ENCODE results near the gene DMPK.

DMPK gene

DNA sequence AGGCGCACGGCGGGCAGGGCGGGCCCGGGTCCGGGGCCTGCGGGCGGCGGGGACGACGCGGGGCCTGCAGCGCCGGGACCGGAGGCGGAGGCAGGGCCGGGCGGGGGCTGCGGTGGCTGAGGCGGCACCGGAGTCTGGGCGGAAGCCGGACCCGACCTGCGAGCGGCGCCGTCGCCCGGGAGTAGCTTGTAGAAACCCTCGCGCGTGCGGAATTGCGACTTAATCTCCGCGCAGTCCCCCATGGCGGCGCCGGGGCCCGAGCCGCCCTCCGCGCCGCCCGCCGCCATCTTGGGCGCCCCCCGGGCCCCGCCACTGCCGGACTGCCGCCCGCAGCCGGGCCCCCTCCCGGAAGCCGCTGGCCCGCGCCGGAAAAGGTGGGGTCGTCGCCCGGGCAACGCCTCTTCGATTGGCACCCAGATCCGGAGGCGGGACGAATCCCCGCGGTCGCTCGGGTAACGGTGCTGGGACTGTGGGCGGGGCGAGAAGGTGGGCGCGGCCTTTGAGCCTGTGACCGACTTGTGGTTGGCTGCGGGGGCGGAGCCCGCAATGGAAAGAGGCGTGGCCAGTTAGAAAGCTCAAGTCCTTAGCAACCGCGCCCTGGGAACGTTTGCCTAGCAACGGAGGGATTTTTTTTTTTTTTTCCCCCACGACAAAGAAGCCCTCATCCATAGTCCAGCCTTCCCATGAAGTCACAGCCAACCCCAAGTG is 10.3 kb upstream of the DMPK start, which contains the start of gene DMWD:
TSS of gene DMWD (minus strand) at position 376 of the 708 bp plus-strand sequence. CDS start at position 287, 89 bp downstream.
- H3K9ac ChIP-seq, result peak within 1 kb of the TSS; percentile 75; the same call in 1 of the 2 replicates
- H3K27ac ChIP-seq, result peak within 1 kb of the TSS; percentile 34; the same call in 1 of the 2 replicates
- H3K79me2 ChIP-seq (ENCODE audit: insufficient read depth, low read depth), result peaks cover 18% of the 10 kb centered on the region
- 0 out of 2 replicates have a peak, but pooled peaks cover 3% of the 10 kb centered on the region for H3K27me3 ChIP-seq (ENCODE audit: insufficient read depth, low read depth)
- TF ChIP-seq, protein P1, sequence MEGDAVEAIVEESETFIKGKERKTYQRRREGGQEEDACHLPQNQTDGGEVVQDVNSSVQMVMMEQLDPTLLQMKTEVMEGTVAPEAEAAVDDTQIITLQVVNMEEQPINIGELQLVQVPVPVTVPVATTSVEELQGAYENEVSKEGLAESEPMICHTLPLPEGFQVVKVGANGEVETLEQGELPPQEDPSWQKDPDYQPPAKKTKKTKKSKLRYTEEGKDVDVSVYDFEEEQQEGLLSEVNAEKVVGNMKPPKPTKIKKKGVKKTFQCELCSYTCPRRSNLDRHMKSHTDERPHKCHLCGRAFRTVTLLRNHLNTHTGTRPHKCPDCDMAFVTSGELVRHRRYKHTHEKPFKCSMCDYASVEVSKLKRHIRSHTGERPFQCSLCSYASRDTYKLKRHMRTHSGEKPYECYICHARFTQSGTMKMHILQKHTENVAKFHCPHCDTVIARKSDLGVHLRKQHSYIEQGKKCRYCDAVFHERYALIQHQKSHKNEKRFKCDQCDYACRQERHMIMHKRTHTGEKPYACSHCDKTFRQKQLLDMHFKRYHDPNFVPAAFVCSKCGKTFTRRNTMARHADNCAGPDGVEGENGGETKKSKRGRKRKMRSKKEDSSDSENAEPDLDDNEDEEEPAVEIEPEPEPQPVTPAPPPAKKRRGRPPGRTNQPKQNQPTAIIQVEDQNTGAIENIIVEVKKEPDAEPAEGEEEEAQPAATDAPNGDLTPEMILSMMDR (conservative IDR thresholded peaks at IDR 0.05; ENCODE audit: low read depth, low read length), result no peak
- peaks cover 20% of the 10 kb centered on the region for H3K4me1 ChIP-seq (ENCODE audit: low read depth, poor library complexity, severe bottlenecking)
- H3K36me3 ChIP-seq (ENCODE audit: insufficient read depth), result peaks cover 7% of the 10 kb centered on the region; the same call in 1 of the 2 replicates
- no peak within 1 kb of the TSS for H3K4me3 ChIP-seq (IDR thresholded peaks at IDR 0.05; ENCODE audit: insufficient read depth, low read depth, low read length)
- H3K4me2 ChIP-seq, result peak within 1 kb of the TSS; percentile 85
- peak within 1 kb of the TSS; percentile 39 for H2AFZ ChIP-seq (ENCODE audit: low read depth)
- H4K20me1 ChIP-seq (ENCODE audit: insufficient read depth), result no peaks in the 10 kb centered on the region

DNA sequence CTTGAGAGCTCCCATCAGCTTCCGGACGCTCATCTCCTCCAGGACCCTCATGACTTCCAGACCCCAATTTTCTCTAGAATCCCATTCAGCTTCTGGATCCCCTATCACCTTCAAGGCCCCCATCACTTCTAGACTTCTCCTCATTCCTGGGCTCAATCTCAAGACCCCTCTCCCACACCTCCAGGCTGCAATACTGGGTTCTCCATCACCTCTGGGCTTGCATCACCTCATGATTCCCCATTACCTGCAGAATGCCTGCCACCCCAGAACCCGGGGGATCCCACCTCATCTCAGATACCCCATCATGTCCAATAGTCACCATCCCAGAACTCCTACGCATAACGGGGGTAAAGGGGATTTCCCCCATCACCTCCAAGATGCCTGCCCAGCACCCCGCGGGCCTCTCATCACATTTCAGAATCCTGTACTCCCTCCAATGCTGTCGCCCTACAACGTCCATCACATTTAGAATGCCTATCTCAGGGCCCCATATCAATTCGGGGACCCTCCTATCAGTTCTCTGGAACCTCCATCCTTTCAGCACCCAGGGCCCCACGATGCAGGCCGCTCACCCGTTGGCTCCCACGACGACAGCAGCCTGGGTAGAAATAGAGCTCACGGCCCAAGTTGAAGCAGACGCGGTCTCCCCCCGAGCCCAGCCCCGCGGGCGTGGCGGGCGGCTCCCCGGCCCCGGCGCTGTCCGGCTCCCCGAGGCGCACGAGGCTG is 9.6 kb upstream of the DMPK start:
- Histone ChIP-seq H3K27ac (peak overlapping the region; percentile 34; the same call in 1 of the 2 replicates), H2AFZ (ENCODE audit: low read depth) (peak overlapping the region; percentile 39), H3K9ac (peak overlapping the region; percentile 75; the same call in 1 of the 2 replicates), H3K4me1 (ENCODE audit: low read depth, poor library complexity, severe bottlenecking) (peaks cover 20% of the 10 kb centered on the region), H4K20me1 (ENCODE audit: insufficient read depth) (no peaks in the 10 kb centered on the region), H3K79me2 (ENCODE audit: insufficient read depth, low read depth) (peaks cover 18% of the 10 kb centered on the region), H3K4me2 (peak overlapping the region; percentile 85), H3K27me3 (ENCODE audit: insufficient read depth, low read depth) (0 out of 2 replicates have a peak, but pooled peaks cover 3% of the 10 kb centered on the region), H3K4me3 (IDR thresholded peaks at IDR 0.05; ENCODE audit: insufficient read depth, low read depth, low read length) (no peak overlapping the region), H3K36me3 (ENCODE audit: insufficient read depth) (peaks cover 7% of the 10 kb centered on the region; the same call in 1 of the 2 replicates)
- TF ChIP-seq, protein P1 (conservative IDR thresholded peaks at IDR 0.05; ENCODE audit: low read depth, low read length), result no peak

DNA sequence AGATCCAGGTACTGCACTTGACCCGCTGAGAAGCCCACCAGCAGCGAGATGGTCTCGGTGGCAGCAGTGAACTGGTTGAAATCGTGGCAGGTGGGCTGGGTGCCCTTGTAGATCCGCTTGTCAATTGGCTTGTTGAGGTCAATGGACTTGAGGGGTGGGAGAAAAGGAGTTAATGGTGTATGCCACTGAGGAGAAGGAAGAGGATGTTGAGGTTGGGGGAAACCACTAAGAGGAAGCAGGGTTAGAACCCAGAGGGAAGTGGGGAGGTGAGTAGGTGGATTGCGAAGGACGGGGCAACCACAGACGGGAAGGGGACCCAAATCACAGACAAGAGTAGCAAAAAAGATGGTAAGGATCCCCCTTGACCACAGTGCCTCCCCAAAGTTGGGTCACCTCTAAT is 8.7 kb upstream of the DMPK start:
- H3K27me3 ChIP-seq (ENCODE audit: insufficient read depth, low read depth), result 0 out of 2 replicates have a peak, but pooled peaks cover 3% of the 10 kb centered on the region

More for the DNA sequence above, 8.7 kb upstream of the DMPK start:
- Histone ChIP-seq H4K20me1 (ENCODE audit: insufficient read depth) (no peaks in the 10 kb centered on the region), H3K9ac (no peak overlapping the region), H3K4me2 (peak overlapping the region; percentile 85), H2AFZ (ENCODE audit: low read depth) (no peak overlapping the region), H3K79me2 (ENCODE audit: insufficient read depth, low read depth) (peaks cover 18% of the 10 kb centered on the region), H3K36me3 (ENCODE audit: insufficient read depth) (peaks cover 7% of the 10 kb centered on the region; the same call in 1 of the 2 replicates), H3K27ac (no peak overlapping the region), H3K4me1 (ENCODE audit: low read depth, poor library complexity, severe bottlenecking) (peaks cover 20% of the 10 kb centered on the region), H3K4me3 (IDR thresholded peaks at IDR 0.05; ENCODE audit: insufficient read depth, low read depth, low read length) (no peak overlapping the region)
- TF ChIP-seq, protein P1 (conservative IDR thresholded peaks at IDR 0.05; ENCODE audit: low read depth, low read length), result no peak

Data from KMS-11 (cell line).